ENCODE measurements around the gene DNAJC25.
A peak's percentile ranks its signal among the peaks of the same experiment; 100 is the strongest.
"Not testable (repeated sequence)": the region's sequence is repeated elsewhere in the genome, so short reads cannot be mapped to it uniquely, and the experiment has no call there.

Gene DNAJC25

GRCh38 chr9:111668026-111668573, 37.0 kb downstream of the DNAJC25 start:
- no peak for DNase-seq (ENCODE audit: low spot score)

DNA sequence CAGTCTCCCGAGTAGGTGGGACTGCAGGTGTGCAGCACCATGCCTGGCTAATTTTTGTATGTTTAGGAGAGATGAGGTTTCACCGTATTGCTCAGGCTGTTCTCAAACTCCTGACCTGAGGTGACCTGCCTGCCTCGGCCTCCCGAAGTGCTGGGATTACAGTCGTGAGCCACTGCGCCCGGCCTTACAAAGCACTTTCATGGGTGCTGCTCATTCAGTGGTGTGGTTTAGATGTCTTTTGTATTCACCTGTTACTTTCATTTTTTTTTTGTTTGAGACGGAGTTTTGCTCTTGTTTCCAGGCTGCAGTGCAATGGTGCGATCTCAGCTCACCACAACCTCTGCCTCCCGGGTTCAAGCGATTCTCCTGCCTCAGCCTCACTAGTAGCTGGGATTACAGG, 37.5 kb downstream of the DNAJC25 start:
- DNase-seq (ENCODE audit: low spot score): not testable (repeated sequence)

DNA sequence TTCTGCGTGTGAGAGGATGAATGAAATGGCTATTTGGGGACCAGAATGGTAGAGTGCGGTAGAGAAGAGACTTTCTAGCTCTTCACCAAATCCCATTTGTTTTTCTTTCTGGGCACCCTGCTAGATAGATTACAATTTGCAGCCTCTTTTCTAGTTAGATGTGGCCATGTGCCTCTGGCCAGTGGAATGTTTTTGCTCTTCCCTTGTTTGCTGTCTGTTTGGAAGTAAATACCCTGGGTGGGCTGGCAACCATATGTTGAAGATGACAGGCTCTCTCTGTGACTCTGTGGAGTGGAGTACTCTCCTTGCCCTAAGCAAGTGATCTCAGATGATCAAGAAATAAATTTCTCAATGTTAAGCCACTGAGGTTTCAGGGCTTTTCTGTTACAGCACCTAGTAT, 43.2 kb downstream of the DNAJC25 start:
- DNase-seq (ENCODE audit: low spot score): no peak

- DNase-seq (ENCODE audit: low spot score): no peak
Observed at GRCh38 chr9:111676116-111676515, 45.0 kb downstream of the DNAJC25 start.

- no peak for DNase-seq (ENCODE audit: low spot score)
Observed at GRCh38 chr9:111678293-111678692, 47.2 kb downstream of the DNAJC25 start.

DNA sequence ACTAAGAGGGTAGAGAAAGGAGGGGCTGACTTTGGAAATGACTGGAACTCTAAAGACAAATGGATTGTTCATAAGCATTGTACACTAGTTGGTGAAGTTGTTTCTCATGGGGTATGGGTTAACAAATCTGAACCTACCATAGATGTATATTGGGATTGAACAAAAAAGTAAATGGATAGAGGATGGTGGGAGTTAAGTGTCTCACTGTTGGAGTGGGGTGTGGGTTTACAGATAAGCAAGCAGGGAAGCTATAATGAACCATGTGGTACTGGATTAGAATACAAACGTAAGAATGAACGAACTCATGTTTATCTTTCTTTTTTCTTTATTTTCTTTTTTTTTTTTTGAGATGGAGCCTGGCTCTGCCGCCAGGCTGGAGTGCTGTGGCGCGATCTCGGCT, 48.1 kb downstream of the DNAJC25 start:
- DNase-seq (ENCODE audit: low spot score): no peak

GRCh38 chr9:111683392-111683791, 52.3 kb downstream of the DNAJC25 start:
- no peak for DNase-seq (ENCODE audit: low spot score)

DNA sequence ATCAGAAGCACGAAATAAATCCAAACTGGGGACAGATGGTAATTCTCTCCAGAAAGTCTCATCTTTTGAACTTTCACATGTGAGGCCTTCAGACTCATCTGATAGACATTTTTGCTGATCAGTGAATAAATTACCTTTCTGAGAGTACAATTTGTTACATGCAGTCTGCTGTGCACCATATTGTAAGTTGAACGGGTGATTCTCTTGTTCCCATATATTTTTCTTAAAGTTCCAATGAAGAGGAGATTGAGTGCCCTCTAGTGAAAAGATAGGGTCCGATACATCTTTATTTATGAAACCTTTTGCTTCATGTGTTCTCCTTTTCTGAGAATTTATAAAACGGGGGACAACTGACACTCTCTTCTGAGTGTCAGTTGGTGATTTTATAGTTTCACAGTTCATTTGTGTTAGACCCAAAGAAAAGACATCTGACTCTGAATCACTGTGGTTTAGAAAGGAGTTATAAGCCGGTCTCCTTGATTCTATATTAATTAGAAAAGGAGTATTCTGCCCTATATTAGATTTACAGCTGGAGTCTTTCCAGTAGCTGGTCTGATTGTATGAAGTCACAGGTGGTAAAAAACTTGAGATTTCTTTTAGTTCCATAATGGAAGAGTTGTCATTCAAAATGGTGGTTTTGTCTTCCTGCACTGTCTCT, 60.7 kb downstream of the DNAJC25 start:
- DNase-seq (ENCODE audit: low spot score): peak; percentile 20

- no peak for DNase-seq (ENCODE audit: low spot score)
Observed at GRCh38 chr9:111696796-111697195, 65.7 kb downstream of the DNAJC25 start.

GRCh38 chr9:111700776-111701175, 69.6 kb downstream of the DNAJC25 start:
- no peak for DNase-seq (ENCODE audit: low spot score)

All from globus pallidus (tissue), 1 donor.